PC-9 (cell line): ENCODE results near the gene GJC3. TPM values are rescaled to one million over a fixed set of nuclear protein-coding genes. Genes with fewer than 3 reads are reported as not detected.
"Not testable (repeated sequence)": the region's sequence is repeated elsewhere in the genome, so short reads cannot be mapped to it uniquely, and the experiment has no call there.

Experiments
- BruUV-seq: library from RNA; stranded (reverse); fragments of 400-500 nt; replicated peaks from 2 replicates; lab custom pipeline; 2021; lab: Mats Ljungman, UMichigan
- CTCF ChIA-PET: fragments of 300-600 bp; sonication (Branson Sonifier 250); formaldehyde crosslinking; loops from one replicate; lab custom pipeline; 2022; ENCODE audit warnings: antibody characterized with exemption; lab: Charles Lee
- POLR2A ChIA-PET: fragments of 300-600 bp; sonication (Branson Sonifier 250); formaldehyde crosslinking; loops from one replicate; lab custom pipeline; 2022; ENCODE audit warnings: antibody characterized with exemption; ENCODE audit not compliant: unreplicated experiment; lab: Charles Lee
- DNase-seq, 2 experiments: peaks; one replicate each; pipeline versions ENCODE4 v3.0.0 to v3.0.0-alpha.2; 2015 to 2022; ENCODE audit warnings: mixed read lengths in 1 of 2
- H2AFZ ChIP-seq: fragments of 200-600 bp; sonication (generic); 2 replicates; pipeline ENCODE4 v1.8.1; 2017; ENCODE audit warnings: antibody characterized with exemption
- H3F3A ChIP-seq: fragments of 200-600 bp; sonication (generic); 2 replicates; pipeline ENCODE4 v1.8.1; 2017; ENCODE audit warnings: antibody characterized with exemption, mild to moderate bottlenecking, low read depth; ENCODE audit not compliant: insufficient read depth
- H3K27ac ChIP-seq: fragments of 200-600 bp; sonication (generic); 2 replicates; pipeline ENCODE4 v1.6.1; 2016; ENCODE audit warnings: mixed run types
- H3K27me3 ChIP-seq: fragments of 200-600 bp; sonication (generic); 2 replicates; pipeline ENCODE4 v1.6.1; 2016; ENCODE audit warnings: low read depth, mixed run types; ENCODE audit not compliant: insufficient read depth
- H3K36me3 ChIP-seq: fragments of 200-600 bp; sonication (generic); 2 replicates; pipeline ENCODE4 v1.6.1; 2016; ENCODE audit warnings: low read depth, mixed run types
- H3K4me1 ChIP-seq: fragments of 200-600 bp; sonication (generic); replicated peaks from 2 replicates; pipeline ENCODE4 v1.6.1; 2016; ENCODE audit warnings: mixed run types; ENCODE audit not compliant: insufficient read depth
- H3K4me2 ChIP-seq: fragments of 200-600 bp; sonication (generic); 2 replicates; pipeline ENCODE4 v1.6.1; 2017; ENCODE audit warnings: mixed run types
- H3K4me3 ChIP-seq: fragments of 200-600 bp; sonication (generic); 2 replicates; pipeline ENCODE4 v1.6.1; 2016; ENCODE audit warnings: mixed run types
- H3K79me2 ChIP-seq: fragments of 200-600 bp; sonication (generic); 2 replicates; pipeline ENCODE4 v1.6.1; 2017; ENCODE audit warnings: low read depth, mixed run types
- H3K9me2 ChIP-seq: fragments of 200-600 bp; sonication (generic); 2 replicates; pipeline ENCODE4 v1.8.1; 2017; ENCODE audit warnings: mild to moderate bottlenecking; ENCODE audit not compliant: insufficient read depth
- H3K9me3 ChIP-seq: fragments of 200-600 bp; sonication (generic); 2 replicates; pipeline ENCODE4 v1.8.1; 2016; ENCODE audit warnings: low read depth; ENCODE audit not compliant: insufficient read depth
- H4K20me1 ChIP-seq: fragments of 200-600 bp; sonication (generic); 2 replicates; pipeline ENCODE4 v1.8.1; 2017; ENCODE audit not compliant: insufficient read depth
- EZH2 ChIP-seq: fragments of 200-600 bp; sonication (generic); IDR thresholded peaks from 2 replicates; pipeline ENCODE4 v1.8.0; 2017; ENCODE audit warnings: antibody characterized with exemption, low read depth
- intact Hi-C: fragments of 100-400 bp; cut with micrococcal nuclease; formaldehyde crosslinking; loops from one replicate; pipeline ENCODE4 v1.10.0; 2022; ENCODE audit not compliant: unreplicated experiment
- total RNA-seq: library from RNA; stranded (reverse); gene quantifications from 2 replicates; pipeline ENCODE4 v1.2.3, GENCODE V29; 2021
- TF ChIP-seq, protein P1 (sequence below): fragments of 200-600 bp; sonication (generic); conservative IDR thresholded peaks from 2 replicates; pipeline ENCODE4 v1.6.1; 2017; ENCODE audit warnings: mixed run types, antibody characterized with exemption, mild to moderate bottlenecking, moderate library complexity

The GJC3 gene
- total RNA-seq, 1 experiment from 2014 or later, result not detected

DNA sequence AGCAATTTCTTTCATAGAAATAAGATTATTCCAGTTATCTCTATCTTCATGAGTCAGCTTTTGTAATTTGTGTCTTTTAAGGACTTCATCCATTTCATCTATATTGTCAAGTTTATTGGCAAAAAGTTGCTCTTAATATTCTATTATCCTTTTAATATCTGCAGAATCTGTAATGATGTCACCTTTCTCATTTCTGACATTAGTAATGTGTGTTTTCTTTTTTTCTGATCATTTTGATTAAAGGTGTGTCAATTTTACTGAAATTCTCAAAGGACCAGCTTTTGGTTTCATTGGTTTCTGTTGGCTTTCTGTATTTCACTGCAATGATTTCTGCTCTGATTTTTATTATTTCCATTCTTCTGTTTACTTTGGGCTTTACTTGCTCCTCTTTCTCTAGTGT lies 34.7 kb downstream of the GJC3 start:
- H3K4me3 ChIP-seq, result no peak overlapping the region
- H3F3A ChIP-seq, result no peaks in the 10 kb centered on the region
- no peaks in the 10 kb centered on the region for H3K79me2 ChIP-seq
- no peak overlapping the region for H3K4me2 ChIP-seq
- peaks cover 5% of the 10 kb centered on the region; the same call in 1 of the 2 replicates for H4K20me1 ChIP-seq
- H3K9me2 ChIP-seq, result no peaks in the 10 kb centered on the region
- TF ChIP-seq, protein P1, sequence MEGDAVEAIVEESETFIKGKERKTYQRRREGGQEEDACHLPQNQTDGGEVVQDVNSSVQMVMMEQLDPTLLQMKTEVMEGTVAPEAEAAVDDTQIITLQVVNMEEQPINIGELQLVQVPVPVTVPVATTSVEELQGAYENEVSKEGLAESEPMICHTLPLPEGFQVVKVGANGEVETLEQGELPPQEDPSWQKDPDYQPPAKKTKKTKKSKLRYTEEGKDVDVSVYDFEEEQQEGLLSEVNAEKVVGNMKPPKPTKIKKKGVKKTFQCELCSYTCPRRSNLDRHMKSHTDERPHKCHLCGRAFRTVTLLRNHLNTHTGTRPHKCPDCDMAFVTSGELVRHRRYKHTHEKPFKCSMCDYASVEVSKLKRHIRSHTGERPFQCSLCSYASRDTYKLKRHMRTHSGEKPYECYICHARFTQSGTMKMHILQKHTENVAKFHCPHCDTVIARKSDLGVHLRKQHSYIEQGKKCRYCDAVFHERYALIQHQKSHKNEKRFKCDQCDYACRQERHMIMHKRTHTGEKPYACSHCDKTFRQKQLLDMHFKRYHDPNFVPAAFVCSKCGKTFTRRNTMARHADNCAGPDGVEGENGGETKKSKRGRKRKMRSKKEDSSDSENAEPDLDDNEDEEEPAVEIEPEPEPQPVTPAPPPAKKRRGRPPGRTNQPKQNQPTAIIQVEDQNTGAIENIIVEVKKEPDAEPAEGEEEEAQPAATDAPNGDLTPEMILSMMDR, result no peak
- no peak overlapping the region for H2AFZ ChIP-seq
- H3K4me1 ChIP-seq, result no peaks in the 10 kb centered on the region
- ChIA-PET POLR2A (no interaction called here), CTCF (interaction anchor here (0.6 kb wide), 2 partner anchors 150 to 407 kb away, joined by 3 to 4 read pairs; no protein-coding TSS in a partner anchor)
- H3K36me3 ChIP-seq, result no peaks in the 10 kb centered on the region
- H3K27ac ChIP-seq, result no peak overlapping the region
- DNase-seq, result no peak
- no TSS peak for BruUV-seq
- no peaks in the 10 kb centered on the region; the same call in none of the 2 replicates for H3K9me3 ChIP-seq
- intact Hi-C loops, result no loop called here
- no peaks in the 10 kb centered on the region for H3K27me3 ChIP-seq

DNA sequence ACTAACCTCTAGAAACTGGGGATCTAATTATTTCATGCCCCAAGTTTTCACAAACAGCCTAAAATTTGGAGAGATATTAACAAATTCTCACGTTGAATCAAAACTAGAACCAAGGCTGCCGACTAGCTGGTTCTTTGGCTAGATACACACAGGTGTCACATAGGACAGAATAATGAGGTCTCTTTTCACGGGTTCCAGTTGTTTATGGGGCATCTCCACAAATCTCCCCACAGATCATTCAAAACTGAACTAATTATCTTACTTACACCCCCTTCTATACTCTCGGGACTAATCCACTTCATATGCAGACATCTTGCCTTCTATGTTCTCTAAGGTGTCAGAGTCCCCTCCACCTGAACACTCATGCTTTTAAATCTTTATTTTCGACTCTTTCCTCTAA lies 36.1 kb downstream of the GJC3 start:
- no peaks in the 10 kb centered on the region for H3K4me1 ChIP-seq
- no peak overlapping the region for H3K4me3 ChIP-seq
- H3K4me2 ChIP-seq, result no peak overlapping the region
- POLR2A ChIA-PET, result interaction anchor here (0.6 kb wide), 1 partner anchor 153 kb away, joined by 4 read pairs; no protein-coding TSS in a partner anchor
- no peaks in the 10 kb centered on the region for H3K27me3 ChIP-seq
- no peak overlapping the region for H2AFZ ChIP-seq
- no peak overlapping the region for H3K27ac ChIP-seq
- no peaks in the 10 kb centered on the region for H3F3A ChIP-seq
- H3K9me3 ChIP-seq, result no peaks in the 10 kb centered on the region; the same call in 1 of the 2 replicates
- no peaks in the 10 kb centered on the region for H3K36me3 ChIP-seq
- peaks cover 5% of the 10 kb centered on the region; the same call in 1 of the 2 replicates for H4K20me1 ChIP-seq
- TF ChIP-seq, protein P1, result no peak
- no peak for TF ChIP-seq EZH2
- intact Hi-C loops, result no loop called here
- H3K79me2 ChIP-seq, result no peaks in the 10 kb centered on the region
- no TSS peak for BruUV-seq
- no peak for DNase-seq
- H3K9me2 ChIP-seq, result no peaks in the 10 kb centered on the region
- CTCF ChIA-PET, result no interaction called here

DNA sequence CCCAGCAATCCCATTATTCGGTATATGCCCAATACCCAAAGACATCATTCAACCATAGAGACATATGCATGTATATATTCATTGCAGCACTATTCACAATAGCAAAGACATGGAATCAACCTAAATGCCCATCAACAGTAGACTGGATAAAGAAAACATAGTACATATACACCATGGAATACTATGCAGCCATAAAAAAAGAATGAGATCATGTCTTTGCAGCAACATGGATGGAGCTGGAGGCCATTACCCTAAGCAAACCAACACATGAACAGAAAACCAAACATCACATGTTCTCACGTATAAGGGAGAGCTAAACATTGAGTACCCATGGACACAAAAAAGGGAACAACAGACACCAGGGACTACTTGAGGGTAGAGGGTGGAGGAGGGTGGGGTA lies 39.1 kb downstream of the GJC3 start:
- H4K20me1 ChIP-seq, H3K4me1 ChIP-seq, H3F3A ChIP-seq, H2AFZ ChIP-seq, H3K27me3 ChIP-seq, H3K9me2 ChIP-seq, H3K79me2 ChIP-seq, POLR2A ChIA-PET, CTCF ChIA-PET, H3K9me3 ChIP-seq, BruUV-seq, H3K4me3 ChIP-seq, H3K27ac ChIP-seq, H3K4me2 ChIP-seq, intact Hi-C loops, H3K36me3 ChIP-seq, DNase-seq: not testable (repeated sequence)

DNA sequence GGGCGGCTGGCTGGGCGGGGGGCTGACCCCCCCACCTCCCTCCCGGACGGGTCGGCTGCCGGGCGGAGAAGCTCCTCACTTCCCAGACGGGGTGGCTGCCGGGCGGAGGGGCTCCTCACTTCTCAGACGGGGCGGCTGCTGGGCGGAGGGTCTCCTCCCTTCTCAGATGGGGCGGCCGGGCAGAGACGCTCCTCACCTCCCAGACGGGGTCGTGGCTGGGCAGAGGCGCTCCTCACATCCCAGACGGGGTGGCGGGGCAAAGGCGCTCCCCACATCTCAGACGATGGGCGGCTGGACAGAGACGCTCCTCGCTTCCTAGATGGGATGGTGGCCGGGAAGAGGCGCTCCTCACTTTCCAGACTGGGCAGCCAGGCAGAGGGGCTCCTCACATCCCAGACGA lies 41.1 kb downstream of the GJC3 start:
- H3K4me1 ChIP-seq, DNase-seq, H3K36me3 ChIP-seq, CTCF ChIA-PET, BruUV-seq, H3K27me3 ChIP-seq, H3K9me2 ChIP-seq, intact Hi-C loops, H3F3A ChIP-seq, H3K4me2 ChIP-seq, H2AFZ ChIP-seq, H3K4me3 ChIP-seq, H3K9me3 ChIP-seq, POLR2A ChIA-PET, H3K27ac ChIP-seq, H3K79me2 ChIP-seq, H4K20me1 ChIP-seq: not testable (repeated sequence)
